Stimulated activated naive CD8-positive, alpha-beta T cell treated with anti-CD3 and anti-CD28 coated beads, Interleukin-15, Interleukin-2, amounts not matched to agents 100 ng/mL and 50 ng/mL, for 24 hours (primary cell): Measurements from ENCODE around the gene AURKAIP1.

Experiments used
- H3K27ac Mint-ChIP-seq: one replicate; pipeline ENCODE4 v1.8.0; 2021; ENCODE audit warnings: mild to moderate bottlenecking, mixed read lengths
- H3K27me3 Mint-ChIP-seq: one replicate; pipeline ENCODE4 v1.8.0; 2021; ENCODE audit warnings: mixed read lengths
- H3K36me3 Mint-ChIP-seq: one replicate; pipeline ENCODE4 v1.8.0; 2021; ENCODE audit warnings: low read depth, mixed read lengths
- H3K4me1 Mint-ChIP-seq: one replicate; pipeline ENCODE4 v1.8.0; 2021; ENCODE audit warnings: low read depth, mixed read lengths
- H3K4me3 Mint-ChIP-seq: one replicate; pipeline ENCODE4 v1.8.0; 2021; ENCODE audit warnings: mild to moderate bottlenecking, mixed read lengths
- H3K9me3 Mint-ChIP-seq: one replicate; pipeline ENCODE4 v1.8.0; 2021; ENCODE audit warnings: mixed read lengths

AURKAIP1 gene

GRCh38 chr1:1353389-1354151, 21.4 kb downstream of the AURKAIP1 start:
- Mint-ChIP-seq H3K4me1 (peaks cover 14% of the 10 kb centered on the region), H3K36me3 (no peaks in the 10 kb centered on the region), H3K4me3 (no peak overlapping the region), H3K27ac (no peak overlapping the region), H3K27me3 (peaks cover 17% of the 10 kb centered on the region), H3K9me3 (no peaks in the 10 kb centered on the region)

GRCh38 chr1:1352786-1353388, 22.1 kb downstream of the AURKAIP1 start:
- Mint-ChIP-seq H3K27me3 (peaks cover 17% of the 10 kb centered on the region), H3K36me3 (no peaks in the 10 kb centered on the region), H3K4me1 (peaks cover 13% of the 10 kb centered on the region), H3K4me3 (no peak overlapping the region), H3K9me3 (no peaks in the 10 kb centered on the region), H3K27ac (no peak overlapping the region)

GRCh38 chr1:1351511-1352427, 23.2 kb downstream of the AURKAIP1 start:
- Mint-ChIP-seq H3K4me3 (peak overlapping the region; percentile 47), H3K4me1 (peaks cover 24% of the 10 kb centered on the region), H3K9me3 (no peaks in the 10 kb centered on the region), H3K27ac (peak overlapping the region; percentile 51), H3K36me3 (no peaks in the 10 kb centered on the region), H3K27me3 (peaks cover 17% of the 10 kb centered on the region)

- H3K27ac Mint-ChIP-seq = no peak within 1 kb of the TSS
- peaks cover 17% of the 10 kb centered on the region for H3K27me3 Mint-ChIP-seq
- H3K4me1 Mint-ChIP-seq = peaks cover 37% of the 10 kb centered on the region
- H3K36me3 Mint-ChIP-seq = no peaks in the 10 kb centered on the region
- H3K9me3 Mint-ChIP-seq = no peaks in the 10 kb centered on the region
- H3K4me3 Mint-ChIP-seq = peak within 1 kb of the TSS; percentile 78
These were observed 25.6 kb downstream of the AURKAIP1 start, which contains the start of gene DVL1 for GRCh38 chr1:1349256-1350012. Gene DVL1 (minus strand): TSS chr1:1349418. CDS start chr1:1349065, 353 bp downstream.

- Mint-ChIP-seq H3K27ac (no peak overlapping the region), H3K36me3 (no peaks in the 10 kb centered on the region), H3K27me3 (peaks cover 10% of the 10 kb centered on the region), H3K9me3 (no peaks in the 10 kb centered on the region), H3K4me3 (peak overlapping the region; percentile 78), H3K4me1 (peaks cover 37% of the 10 kb centered on the region)
These were observed 26.4 kb downstream of the AURKAIP1 start for GRCh38 chr1:1348420-1349255.

- H3K4me3 Mint-ChIP-seq = peak overlapping the region; percentile 78
- no peak overlapping the region for H3K27ac Mint-ChIP-seq
- H3K27me3 Mint-ChIP-seq = peaks cover 7% of the 10 kb centered on the region
- H3K36me3 Mint-ChIP-seq = no peaks in the 10 kb centered on the region
- H3K4me1 Mint-ChIP-seq = peaks cover 37% of the 10 kb centered on the region
- H3K9me3 Mint-ChIP-seq = no peaks in the 10 kb centered on the region
These were observed 27.2 kb downstream of the AURKAIP1 start for GRCh38 chr1:1347663-1348419.

GRCh38 chr1:1347026-1347595, 27.9 kb downstream of the AURKAIP1 start:
- no peaks in the 10 kb centered on the region for H3K9me3 Mint-ChIP-seq
- H3K4me3 Mint-ChIP-seq = peak overlapping the region; percentile 78
- peaks cover 29% of the 10 kb centered on the region for H3K4me1 Mint-ChIP-seq
- no peaks in the 10 kb centered on the region for H3K36me3 Mint-ChIP-seq
- no peak overlapping the region for H3K27ac Mint-ChIP-seq
- no peaks in the 10 kb centered on the region for H3K27me3 Mint-ChIP-seq

- Mint-ChIP-seq H3K27ac (no peak overlapping the region), H3K27me3 (no peaks in the 10 kb centered on the region), H3K9me3 (no peaks in the 10 kb centered on the region), H3K36me3 (peaks cover 2% of the 10 kb centered on the region), H3K4me3 (peak overlapping the region; percentile 7), H3K4me1 (peaks cover 28% of the 10 kb centered on the region)
These were observed 28.5 kb downstream of the AURKAIP1 start for GRCh38 chr1:1346501-1346890.

GRCh38 chr1:1345860-1346500, 29.0 kb downstream of the AURKAIP1 start:
- Mint-ChIP-seq H3K9me3 (no peaks in the 10 kb centered on the region), H3K27ac (no peak overlapping the region), H3K4me3 (no peak overlapping the region), H3K4me1 (peaks cover 28% of the 10 kb centered on the region), H3K36me3 (peaks cover 7% of the 10 kb centered on the region), H3K27me3 (no peaks in the 10 kb centered on the region)

- Mint-ChIP-seq H3K4me1 (peaks cover 28% of the 10 kb centered on the region), H3K9me3 (no peaks in the 10 kb centered on the region), H3K36me3 (peaks cover 13% of the 10 kb centered on the region), H3K27me3 (no peaks in the 10 kb centered on the region), H3K27ac (no peak overlapping the region), H3K4me3 (no peak overlapping the region)
These were observed 29.6 kb downstream of the AURKAIP1 start for GRCh38 chr1:1345384-1345783.

- Mint-ChIP-seq H3K27me3 (no peaks in the 10 kb centered on the region), H3K27ac (no peak overlapping the region), H3K4me1 (peaks cover 28% of the 10 kb centered on the region), H3K4me3 (no peak overlapping the region), H3K9me3 (no peaks in the 10 kb centered on the region), H3K36me3 (peaks cover 14% of the 10 kb centered on the region)
These were observed 30.2 kb downstream of the AURKAIP1 start for GRCh38 chr1:1344655-1345361.

GRCh38 chr1:1343811-1344421, 31.1 kb downstream of the AURKAIP1 start:
- peaks cover 17% of the 10 kb centered on the region for H3K36me3 Mint-ChIP-seq
- no peaks in the 10 kb centered on the region for H3K9me3 Mint-ChIP-seq
- H3K4me1 Mint-ChIP-seq = peaks cover 28% of the 10 kb centered on the region
- no peaks in the 10 kb centered on the region for H3K27me3 Mint-ChIP-seq
- H3K4me3 Mint-ChIP-seq = no peak overlapping the region
- H3K27ac Mint-ChIP-seq = no peak overlapping the region
